GM03348 (cell line): Measurements from ENCODE around the gene PCSK5.
"Not testable (repeated sequence)": the region's sequence is repeated elsewhere in the genome, so short reads cannot be mapped to it uniquely, and the experiment has no call there.

ENCODE experiments used
- DNase-seq: peaks from one replicate; pipeline ENCODE4 v3.0.0; 2012; ENCODE audit warnings: low spot score

Gene PCSK5

DNA sequence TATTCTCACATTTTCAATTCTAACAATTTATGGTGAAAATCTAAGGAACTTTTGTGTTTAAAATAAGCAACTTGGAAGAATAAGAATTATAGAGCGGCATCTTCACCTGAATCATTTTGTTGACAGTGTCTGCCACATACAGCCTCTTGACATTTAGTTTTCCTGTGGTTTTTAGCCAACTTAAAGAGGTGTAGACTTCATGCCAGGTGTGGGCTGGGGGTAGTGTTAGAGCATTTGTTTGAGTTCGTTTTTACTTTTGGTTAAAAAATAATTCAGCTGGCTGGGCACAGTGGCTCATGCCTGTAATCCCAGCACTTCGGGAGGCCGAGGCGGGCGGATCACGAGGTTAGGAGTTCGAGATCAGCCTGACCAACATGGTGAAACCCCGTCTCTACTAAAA lies 72.8 kb downstream of the PCSK5 start:
- DNase-seq, result not testable (repeated sequence)

DNA sequence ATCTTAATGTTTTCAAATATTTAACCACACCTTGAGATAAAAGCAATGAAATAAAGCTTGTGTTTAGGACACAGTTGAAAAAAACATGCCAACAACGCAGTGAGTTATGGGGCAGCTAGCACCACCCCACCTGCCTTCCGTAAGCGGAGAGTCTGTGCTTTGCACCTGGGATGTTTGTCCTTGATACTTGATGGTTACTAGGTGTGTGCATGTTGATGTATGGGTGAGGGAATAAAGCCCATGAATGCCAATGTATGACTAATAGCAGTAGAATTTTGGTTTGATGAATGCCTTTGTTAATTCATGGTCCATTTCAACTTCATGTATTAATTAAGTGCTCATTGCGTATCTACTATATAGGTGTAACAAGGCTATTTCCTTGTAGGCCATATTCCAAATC lies 74.0 kb downstream of the PCSK5 start:
- DNase-seq, result no peak

DNA sequence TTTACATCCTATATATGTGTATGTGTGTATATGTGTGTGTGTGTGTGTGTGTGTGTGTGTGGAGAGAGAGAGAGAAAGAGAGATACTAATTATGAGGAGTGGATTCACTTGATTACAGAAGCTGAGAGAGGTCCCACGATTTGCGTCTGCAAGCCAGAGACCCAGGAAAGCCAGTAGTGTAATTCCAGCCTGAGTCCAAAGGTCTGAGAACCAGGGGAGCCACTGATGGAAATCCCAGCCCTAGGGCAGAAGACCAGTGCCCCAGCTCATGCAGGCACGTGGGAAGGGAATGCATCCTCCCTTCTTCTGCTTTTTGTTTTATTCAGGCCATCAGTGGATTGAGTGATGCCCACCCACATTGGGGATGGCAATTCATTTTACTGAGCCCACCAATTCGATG lies 74.8 kb downstream of the PCSK5 start:
- no peak for DNase-seq

DNA sequence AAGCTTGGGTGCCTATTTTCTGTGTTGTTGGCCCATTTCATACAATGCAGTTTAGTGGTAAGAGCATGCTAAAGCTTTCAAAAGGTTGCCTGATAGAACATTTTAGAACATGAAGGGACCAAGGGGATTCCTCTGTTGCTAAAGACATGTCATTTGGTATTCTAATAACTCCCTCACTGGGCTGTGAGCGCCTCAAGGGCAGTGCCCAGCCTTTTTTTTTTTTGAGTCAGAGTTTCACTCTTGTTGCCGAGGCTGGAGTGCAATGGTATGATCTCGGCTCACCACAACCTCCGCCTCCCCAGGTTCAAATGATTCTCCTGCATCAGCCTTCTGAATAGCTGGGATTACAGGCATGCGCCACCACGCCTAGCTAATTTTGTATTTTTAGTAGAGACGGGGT lies 77.1 kb downstream of the PCSK5 start:
- DNase-seq, result no peak

DNA sequence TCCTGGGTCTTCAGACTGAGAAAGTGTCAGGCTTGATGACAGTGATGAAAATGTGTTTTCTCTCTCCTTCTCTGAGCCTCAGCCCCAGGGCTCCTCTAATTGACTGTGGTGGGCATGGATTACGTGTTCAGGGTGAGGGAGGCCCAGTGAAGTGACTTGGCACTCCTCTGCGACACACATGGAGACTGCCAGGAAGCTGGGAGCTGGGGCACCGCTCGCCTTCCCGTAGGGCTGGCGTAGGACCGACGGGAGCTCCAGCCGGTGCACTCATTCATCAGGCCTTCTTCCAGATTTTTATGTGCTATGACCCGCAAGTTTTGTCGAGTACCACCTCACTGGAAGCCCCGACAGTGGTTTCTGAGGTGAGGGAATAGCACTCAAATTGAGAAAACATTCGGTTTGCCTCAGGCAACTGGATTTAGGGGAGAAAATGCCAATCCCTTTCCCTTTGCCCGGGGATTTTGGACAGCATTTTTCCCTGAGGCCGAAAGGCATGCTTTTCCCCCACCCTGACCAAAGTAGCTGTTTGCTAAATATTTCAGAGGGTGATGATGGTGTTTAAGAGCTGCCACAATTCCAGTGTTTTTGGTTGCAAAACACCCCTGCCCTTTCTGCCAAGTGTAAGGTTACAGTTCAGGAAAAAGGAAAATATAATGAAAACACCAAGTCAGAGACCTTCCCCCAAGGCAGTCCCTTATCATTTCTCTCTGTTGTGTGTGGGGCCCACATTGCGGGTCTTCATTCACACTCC lies 83.7 kb downstream of the PCSK5 start:
- DNase-seq, result no peak

DNA sequence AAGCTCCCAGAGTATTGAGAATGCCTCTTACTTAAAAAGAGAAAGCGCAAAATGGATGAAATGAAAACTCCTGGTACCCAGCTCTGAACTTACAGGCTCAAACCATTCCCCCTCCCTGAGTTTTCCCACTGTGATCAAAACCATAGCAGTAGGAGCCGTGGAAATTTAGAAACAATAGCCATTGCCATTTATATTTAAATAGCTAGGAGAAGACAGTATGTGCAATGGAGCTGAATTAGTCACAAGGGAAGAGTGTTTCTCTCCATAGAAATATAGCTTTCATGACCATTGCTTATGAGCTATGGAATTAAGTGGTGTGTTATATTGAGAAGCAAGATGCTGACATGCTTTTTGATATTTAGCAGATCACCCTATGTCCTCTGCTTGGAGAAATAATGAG lies 84.6 kb downstream of the PCSK5 start:
- no peak for DNase-seq

DNA sequence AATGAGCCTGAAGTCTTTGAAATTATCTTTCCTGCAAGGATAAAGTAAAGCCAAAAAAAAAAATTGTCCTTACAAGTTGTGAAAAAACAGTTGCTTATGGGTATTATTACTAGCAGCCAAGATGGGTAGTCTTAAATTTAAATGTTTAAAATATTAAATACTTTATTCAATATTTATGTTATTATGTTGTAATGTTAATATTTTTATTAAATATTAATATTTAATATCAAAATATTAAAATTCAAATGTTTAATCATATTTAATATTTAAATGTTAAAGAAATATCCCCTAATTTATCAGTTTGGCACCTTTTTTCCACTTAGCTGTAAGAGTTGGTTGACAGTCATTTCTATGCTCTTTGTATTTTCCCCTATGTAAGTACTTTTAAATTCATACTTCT lies 86.1 kb downstream of the PCSK5 start:
- no peak for DNase-seq

DNA sequence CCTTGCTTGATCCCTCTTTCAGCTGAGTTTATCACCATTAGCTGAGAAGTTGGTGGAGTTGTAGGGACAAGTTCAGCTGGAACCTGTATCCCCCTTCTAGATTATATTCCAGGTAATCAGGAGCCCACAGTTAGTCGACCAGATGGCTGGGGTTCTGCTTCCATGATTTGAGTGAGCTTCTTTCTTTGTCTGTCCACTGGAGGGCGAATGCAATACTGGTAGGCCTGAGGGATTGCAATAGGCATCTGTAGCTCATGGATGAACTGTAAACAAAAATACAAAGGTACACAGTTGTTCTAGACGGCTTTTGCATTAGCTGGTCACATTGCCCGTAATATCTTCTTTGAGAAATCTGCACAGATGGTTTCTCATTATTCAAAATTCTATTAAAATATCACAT lies 88.9 kb downstream of the PCSK5 start:
- DNase-seq, result peak; percentile 31

DNA sequence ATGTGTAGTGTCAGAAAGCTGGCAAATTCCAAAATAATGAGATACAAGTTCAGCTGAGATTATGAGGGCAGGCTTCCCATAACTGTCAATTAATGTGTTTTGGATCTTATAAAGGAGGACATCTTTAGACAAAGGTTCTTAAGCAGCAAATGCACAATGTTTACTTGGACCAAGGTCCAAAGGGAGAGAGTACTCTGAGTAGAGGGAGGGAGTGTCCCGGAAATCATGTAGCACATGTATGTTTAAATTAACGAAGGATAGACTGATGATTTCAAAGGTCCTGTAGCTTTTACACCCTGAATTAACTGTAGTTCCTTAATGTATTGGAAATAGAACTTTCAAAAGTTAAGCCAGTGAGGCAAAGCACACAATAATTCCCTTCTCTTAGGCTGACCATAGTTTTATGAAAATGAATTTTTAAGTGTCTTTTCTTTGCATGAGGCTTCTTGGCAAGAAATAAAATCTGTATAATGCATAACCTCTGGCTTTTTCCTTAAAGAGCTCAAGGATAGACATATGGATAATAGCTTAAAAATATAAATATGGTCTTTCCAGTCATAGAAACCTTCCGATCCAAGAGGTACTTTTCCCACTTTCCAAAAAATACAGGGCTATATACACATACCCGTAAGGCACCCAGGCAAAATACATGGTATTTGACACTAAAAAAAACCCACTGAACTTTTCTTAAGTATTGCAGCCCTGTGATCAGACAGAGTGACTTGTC lies 93.0 kb downstream of the PCSK5 start:
- no peak for DNase-seq

DNA sequence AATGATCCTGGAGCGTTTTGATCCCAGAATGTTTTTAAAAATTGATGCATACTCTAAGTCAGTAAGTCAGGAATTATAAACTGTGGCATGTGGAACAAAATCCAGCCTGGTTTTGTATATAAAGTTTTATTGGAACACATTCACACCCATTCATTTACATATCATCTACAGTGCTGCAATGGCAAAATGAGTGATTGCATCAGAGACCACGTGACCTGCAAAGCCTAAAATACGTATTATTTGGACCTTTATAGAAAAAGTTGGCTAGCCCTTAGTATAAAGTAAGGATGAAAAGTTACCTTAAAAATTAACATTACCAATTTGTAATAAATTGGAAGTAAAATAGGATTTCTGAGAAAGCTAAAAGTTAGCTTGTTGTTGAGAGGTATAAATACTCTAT lies 95.0 kb downstream of the PCSK5 start:
- DNase-seq, result no peak

DNA sequence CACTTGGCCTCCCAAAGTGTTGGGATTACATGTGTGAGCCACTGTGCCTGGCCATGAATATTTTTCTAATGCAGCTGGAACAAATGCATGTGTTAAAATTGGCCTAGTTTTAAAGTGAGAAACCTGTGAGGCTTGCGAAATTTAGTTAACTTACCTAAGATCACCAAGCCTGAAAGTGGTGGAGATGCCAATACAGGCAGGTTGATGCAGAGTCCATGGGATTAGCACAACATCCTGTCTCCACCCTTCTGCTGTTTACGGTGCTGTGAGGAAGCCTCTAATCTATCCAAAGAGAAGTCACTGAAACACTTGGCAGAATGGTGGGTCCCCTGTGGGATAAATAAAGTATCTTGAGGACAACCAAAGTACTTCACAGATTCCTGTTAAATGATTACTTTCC lies 98.2 kb downstream of the PCSK5 start:
- no peak for DNase-seq

DNA sequence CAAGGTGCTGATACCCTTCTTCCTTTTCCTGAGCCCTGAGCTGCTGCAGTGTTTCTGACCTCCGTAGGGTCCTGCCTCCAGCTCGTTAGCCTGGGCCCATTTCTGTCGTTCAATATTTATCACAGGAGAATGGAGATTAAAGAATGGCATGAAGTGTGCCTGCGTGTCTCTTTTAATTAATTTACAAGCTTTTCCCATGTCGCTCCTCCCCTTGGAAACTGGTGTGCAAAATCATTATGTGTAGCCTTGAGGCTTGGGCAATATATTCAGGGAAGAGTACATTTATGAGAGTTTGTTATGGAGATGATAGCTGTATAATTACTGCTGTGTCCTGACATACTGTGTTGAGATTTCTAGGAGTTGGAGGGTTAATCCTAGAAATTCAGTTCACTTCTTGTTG lies 99.7 kb downstream of the PCSK5 start:
- no peak for DNase-seq

DNA sequence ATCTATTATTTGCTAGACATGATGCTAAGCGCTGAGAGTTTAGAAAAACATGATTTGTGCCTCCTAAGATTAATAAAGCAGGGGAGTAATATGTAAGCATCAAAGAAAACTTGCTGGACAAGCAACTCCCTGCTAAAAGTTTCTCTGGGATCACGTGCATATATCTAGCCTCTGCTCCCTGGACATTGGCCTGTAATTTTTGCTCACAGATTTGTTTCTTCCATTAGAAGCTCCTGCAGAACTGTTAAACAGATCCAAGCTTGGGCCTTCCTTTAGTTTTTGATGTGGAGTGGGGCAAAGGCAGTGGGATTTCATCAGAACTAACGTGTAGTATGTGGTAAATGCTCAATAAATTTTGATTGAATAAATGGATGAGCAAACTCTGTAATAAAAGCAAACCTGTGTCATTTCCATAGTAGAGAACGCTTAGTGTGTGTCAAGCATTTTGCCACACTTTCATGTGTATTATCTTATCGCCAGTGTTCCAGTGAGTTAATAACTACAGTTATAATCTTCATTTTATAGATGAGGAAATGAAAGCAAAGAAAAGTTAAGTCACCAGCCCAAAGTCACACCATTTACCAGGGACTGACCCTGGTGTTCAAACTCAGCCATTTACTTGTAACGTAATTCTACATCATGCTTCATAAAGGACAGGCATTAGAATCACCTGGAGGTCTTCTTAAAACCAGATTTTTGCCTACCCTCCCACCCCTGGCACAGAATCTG lies 100.3 kb downstream of the PCSK5 start:
- DNase-seq, result no peak

DNA sequence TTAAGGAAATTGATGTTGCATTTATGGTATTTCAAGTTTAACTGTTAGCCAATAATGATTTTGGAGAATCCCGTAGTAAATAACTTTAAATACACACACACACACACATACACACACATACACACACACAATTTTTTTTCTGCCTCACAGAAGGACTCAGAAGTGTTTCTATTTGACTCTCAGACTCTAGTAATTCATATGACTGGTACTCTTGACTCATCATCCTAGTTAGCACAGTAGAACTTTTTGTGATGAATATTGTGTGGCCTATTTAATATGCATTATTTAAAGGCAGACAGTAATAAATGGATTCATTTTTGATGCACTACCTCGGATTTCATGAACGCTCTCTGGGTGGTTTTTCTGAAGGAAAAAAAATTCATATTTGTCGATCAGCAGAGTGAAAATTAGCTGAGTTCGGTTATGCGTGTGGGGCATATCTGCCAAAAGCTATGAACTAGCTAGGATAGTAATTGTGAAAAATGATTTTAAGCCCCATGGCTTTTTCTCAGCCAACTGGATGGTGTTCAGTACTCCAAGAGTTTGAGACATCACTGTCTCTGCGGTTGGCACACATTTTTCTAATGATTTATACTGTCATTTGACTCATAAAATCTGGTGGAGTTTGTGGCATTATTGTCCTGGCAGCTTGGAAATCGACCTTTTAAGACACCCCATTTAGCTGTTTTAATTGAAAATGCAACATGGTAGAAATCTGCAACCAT lies 102.2 kb downstream of the PCSK5 start:
- DNase-seq, result no peak

DNA sequence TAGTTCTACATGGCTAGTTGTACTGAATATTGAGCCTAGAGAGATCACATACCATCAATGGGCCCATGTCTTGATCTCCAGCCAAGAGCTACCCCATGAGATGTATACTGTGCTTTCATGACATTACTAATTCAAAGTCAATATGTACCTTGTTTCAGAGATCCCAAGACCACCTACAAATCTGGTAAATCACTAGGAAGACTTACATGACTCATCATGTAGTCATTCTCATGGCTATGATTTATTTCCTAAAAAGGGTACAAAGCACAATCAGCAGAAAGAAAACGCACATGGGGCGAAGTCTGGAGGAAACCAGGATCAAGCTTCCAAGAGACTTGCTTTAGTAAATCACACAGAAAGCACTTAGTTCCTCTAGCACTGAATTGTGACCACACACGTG lies 103.0 kb downstream of the PCSK5 start:
- DNase-seq, result no peak

DNA sequence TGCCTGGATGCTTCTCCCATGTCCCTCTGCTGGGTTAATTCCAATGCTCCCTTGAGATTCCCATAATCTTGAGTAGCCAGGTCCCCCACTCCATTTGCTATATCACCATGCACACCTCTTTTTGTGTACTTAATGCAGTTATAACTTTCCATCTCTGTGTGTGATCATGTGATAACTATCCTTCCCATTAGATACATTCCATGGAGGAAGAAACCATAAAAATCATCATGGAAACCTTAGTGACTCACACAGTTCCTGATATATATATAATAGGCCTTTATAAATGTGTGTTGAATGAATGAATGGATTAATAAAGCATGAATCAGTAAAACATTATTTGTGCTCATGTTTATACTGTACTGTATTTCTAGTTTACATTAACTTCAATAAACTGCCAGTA lies 104.6 kb downstream of the PCSK5 start:
- DNase-seq, result no peak

DNA sequence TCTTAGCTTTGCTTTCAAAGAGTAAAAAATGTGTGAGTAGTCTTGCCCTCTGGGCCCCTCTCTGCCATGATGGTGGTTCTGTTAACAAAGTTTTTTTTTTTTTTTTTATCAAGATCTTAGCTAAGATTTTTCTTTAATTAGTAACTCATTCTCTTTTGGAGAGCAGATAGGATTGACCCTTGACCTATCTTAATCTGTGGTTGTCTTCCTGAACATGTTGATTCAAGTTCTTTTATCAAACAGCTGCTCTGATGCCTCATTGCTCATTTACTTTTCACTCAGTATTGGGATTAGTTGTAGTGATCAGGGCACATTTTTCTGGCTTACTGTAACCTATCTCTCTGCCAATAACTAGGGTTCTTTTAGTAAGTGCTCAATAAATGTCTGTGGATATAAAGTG lies 106.3 kb downstream of the PCSK5 start:
- DNase-seq, result no peak

DNA sequence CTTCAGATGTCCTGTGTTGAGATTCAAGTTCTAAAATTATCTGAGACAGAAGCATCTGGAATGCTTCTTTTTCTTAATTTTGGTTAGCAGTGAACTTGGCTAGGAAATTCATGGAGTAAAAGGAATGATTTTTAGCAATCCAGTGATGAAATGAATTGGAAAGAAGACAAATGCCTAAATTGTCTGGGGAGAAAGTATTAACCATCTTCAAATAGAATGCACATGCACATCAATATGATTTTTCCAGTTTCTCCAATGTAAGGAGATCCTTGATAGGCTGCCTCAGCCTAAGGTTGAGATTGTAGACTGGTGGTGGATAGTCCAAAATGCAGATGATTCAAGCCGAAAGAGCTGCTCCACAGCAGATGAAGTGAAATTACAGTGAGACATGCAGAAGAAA lies 106.7 kb downstream of the PCSK5 start:
- no peak for DNase-seq

DNA sequence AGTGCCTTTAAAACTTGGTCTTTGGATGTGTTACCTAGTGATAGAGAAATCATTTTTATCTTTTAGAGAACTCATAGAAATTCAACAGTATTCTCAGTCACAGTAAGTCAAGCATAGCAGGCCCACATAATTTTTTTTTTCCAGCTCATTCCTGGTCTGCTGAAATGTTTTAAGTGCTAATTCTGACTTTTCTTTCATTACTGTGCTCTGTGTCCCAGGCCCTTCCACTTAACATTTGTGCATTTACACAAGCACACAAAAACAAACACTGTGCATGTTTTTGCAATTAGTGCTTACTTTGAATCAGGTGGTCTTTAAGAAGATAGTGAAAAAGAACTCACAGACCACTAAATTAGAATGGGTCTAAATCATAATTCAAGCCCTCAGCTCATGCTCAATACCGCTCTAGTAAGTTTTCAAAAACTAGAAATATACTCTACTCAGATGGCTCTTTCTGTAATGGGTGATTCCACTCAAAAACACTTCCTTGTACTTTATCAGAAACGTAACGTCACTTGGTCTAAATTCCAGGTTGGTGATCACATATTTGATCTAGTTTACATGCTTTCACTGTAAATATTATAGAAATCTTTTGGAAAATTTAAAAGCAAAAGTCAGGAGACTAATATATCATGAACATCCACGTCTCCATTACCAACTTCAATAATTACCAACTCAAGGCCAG lies 107.8 kb downstream of the PCSK5 start:
- DNase-seq, result no peak

DNA sequence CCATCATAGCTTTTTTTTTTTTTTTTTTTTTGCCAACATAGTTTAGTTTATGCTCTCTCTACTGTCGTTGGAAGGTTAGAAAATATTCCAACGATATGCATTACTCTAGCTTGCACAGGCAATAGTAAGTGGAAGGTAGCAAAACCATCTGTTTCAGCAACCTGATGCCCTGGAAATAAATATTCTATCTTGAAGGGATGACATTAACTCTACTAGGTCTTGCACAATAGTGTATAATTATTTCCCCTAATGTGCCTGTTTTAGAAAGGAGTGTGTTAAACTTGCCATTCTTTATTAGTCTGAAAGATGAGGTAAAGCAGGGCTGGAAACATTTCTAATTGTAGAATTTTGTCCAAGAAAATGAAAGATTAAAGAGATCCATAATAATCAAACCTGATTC lies 111.0 kb downstream of the PCSK5 start:
- no peak for DNase-seq

DNA sequence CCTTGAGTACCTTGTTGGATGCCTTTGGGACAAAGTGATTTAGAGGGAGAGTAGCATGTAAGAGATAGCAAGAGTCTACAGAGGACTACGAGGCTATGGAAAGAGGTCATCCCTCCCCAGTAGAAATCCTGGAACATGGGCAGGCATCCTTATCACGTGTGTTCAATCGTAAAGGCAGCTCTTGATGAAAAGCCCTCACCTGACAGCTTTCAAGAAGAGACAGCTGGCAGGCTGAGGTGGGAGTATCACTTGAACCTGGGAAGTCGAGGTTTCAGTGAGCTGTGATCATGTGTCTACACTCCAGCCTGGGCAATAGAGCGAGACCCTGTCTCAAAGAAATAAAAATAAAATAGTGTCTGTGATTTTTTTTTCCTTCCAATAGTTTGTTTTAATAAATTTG lies 112.6 kb downstream of the PCSK5 start:
- no peak for DNase-seq

DNA sequence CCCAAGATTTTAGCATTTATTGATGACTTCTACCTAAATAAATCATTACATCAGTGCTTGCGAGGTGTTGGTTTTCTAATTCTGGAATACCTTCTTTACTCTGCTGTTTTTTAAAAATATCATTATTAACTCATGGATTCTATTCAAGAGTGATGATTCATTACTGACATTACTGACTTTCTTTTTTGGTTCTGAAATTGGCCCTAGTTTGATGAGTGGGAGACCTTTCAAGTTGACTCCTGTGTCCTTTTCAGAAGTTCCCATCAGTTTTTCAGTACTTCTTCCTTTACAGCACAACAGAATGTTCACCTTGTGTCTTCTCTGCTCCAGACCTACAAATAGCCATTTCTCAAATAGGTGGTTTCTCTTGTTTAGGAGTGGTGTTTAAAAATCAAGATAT lies 114.1 kb downstream of the PCSK5 start:
- no peak for DNase-seq
